ENCODE measurements around the gene LSM14B.
A peak's percentile ranks its signal among the peaks of the same experiment; 100 is the strongest.
"Not testable (repeated sequence)": the region's sequence is repeated elsewhere in the genome, so short reads cannot be mapped to it uniquely, and the experiment has no call there.

Gene LSM14B

GRCh38 chr20:62121776-62122653 is at the start of gene LSM14B:
Gene LSM14B, plus strand, starts transcription at chr20:62122475. Its CDS starts 192 bp downstream, at chr20:62122667.
- peak; percentile 91 for DNase-seq (ENCODE audit: low spot score)

- DNase-seq (ENCODE audit: low spot score), result no peak
Measured at GRCh38 chr20:62073323-62073722, 49.0 kb upstream of the LSM14B start.

GRCh38 chr20:62079166-62079565 is 43.1 kb upstream of the LSM14B start:
- DNase-seq (ENCODE audit: low spot score), result no peak

GRCh38 chr20:62080249-62080990 is 41.9 kb upstream of the LSM14B start:
- DNase-seq (ENCODE audit: low spot score), result no peak

GRCh38 chr20:62083312-62083711 is 39.0 kb upstream of the LSM14B start:
- DNase-seq (ENCODE audit: low spot score), result no peak

- not testable (repeated sequence) for DNase-seq (ENCODE audit: low spot score)
Measured at GRCh38 chr20:62084224-62084623, 38.1 kb upstream of the LSM14B start.

- no peak for DNase-seq (ENCODE audit: low spot score)
Measured at GRCh38 chr20:62085206-62085605, 37.1 kb upstream of the LSM14B start.

GRCh38 chr20:62087227-62087626 is 35.0 kb upstream of the LSM14B start:
- DNase-seq (ENCODE audit: low spot score), result no peak

GRCh38 chr20:62087632-62088031 is 34.6 kb upstream of the LSM14B start:
- no peak for DNase-seq (ENCODE audit: low spot score)

GRCh38 chr20:62088258-62089127 is 33.8 kb upstream of the LSM14B start:
- no peak for DNase-seq (ENCODE audit: low spot score)

- DNase-seq (ENCODE audit: low spot score), result no peak
Measured at GRCh38 chr20:62089393-62089792, 32.9 kb upstream of the LSM14B start.

GRCh38 chr20:62096421-62097380 is 25.6 kb upstream of the LSM14B start:
- DNase-seq (ENCODE audit: low spot score), result no peak

- DNase-seq (ENCODE audit: low spot score), result no peak
Measured at GRCh38 chr20:62097881-62098407, 24.3 kb upstream of the LSM14B start.

GRCh38 chr20:62101078-62101477 is 21.2 kb upstream of the LSM14B start:
- no peak for DNase-seq (ENCODE audit: low spot score)

GRCh38 chr20:62103508-62104233 is 18.6 kb upstream of the LSM14B start:
- no peak for DNase-seq (ENCODE audit: low spot score)

GRCh38 chr20:62104234-62104789 is 18.0 kb upstream of the LSM14B start:
- DNase-seq (ENCODE audit: low spot score), result no peak

- DNase-seq (ENCODE audit: low spot score), result no peak
Measured at GRCh38 chr20:62104791-62105345, 17.4 kb upstream of the LSM14B start.

GRCh38 chr20:62105592-62105991 is 16.7 kb upstream of the LSM14B start:
- no peak for DNase-seq (ENCODE audit: low spot score)

- no peak for DNase-seq (ENCODE audit: low spot score)
Measured at GRCh38 chr20:62111148-62111547, 11.1 kb upstream of the LSM14B start.

Data from cerebellar cortex (tissue), 1 donor.